NCI-H2107 treated with DMSO at 0.1 percent for 48 hours (cell line): Measurements from ENCODE around the gene TPRX1.
"Not testable (repeated sequence)": the region's sequence is repeated elsewhere in the genome, so short reads cannot be mapped to it uniquely, and the experiment has no call there.

Source experiments
- DNase-seq: peaks from one replicate; lab custom pipeline; 2025; ENCODE audit not compliant: unreplicated experiment; lab: John Stamatoyannopoulos, UW

The TPRX1 gene, protein sequence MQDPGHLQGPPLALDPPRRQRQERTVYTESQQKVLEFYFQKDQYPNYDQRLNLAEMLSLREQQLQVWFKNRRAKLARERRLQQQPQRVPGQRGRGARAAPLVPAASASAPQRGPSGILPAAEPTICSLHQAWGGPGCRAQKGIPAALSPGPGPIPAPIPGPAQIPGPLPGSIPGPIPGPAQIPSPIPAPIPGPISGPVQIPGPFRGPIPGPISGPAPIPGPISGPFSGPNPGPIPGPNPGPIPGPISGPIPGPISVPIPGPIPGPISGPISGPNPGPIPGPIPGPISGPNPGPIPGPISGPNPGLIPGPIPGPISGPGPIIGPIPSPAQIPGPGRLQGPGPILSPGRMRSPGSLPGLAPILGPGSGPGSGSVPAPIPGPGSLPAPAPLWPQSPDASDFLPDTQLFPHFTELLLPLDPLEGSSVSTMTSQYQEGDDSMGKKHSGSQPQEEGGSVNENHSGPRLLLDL

DNA sequence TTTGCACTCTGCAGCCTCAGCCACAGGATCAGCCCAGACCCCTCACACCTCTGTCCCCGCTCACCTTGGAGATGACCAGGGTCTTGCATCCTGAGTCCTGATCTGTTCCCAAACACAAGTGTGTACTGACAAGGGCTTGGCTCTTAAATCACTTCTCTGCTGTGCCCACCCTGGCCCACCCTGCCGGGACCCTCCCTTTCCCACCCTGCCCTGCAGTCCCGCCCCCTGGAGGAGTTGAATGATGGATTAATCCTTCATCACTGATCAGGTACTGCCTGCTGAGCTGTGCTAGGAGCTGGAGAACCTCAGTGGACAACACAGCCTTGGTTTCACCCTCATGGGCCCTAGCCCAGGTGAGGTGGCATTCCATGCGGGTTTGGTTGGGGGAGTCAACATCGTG lies at the start of gene TPRX1:
TPRX1 (minus strand) TSS at position 101 of the 400 bp plus-strand sequence; CDS start at position 89, 12 bp downstream.
- not testable (repeated sequence) for DNase-seq

DNA sequence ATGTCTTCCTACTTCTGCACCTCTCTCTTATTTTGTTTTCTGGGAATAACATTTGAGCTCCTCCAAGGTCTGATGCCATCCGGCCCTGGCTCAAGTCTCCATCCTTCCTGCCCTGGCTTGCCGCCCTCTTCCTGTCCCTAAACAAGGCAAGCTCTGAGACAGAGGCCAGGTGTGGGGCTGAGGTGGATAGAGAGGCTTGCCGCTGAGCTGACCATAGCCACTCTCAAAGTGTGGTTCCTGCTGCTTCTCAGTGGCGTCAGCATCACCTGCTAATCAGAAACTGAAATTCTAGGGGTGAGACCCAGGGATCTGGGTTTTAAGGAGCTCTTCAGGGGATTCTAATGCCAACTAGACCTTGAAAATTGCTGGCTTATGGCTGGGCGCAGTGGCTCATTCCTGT lies 48.7 kb upstream of the TPRX1 start:
- no peak for DNase-seq

DNA sequence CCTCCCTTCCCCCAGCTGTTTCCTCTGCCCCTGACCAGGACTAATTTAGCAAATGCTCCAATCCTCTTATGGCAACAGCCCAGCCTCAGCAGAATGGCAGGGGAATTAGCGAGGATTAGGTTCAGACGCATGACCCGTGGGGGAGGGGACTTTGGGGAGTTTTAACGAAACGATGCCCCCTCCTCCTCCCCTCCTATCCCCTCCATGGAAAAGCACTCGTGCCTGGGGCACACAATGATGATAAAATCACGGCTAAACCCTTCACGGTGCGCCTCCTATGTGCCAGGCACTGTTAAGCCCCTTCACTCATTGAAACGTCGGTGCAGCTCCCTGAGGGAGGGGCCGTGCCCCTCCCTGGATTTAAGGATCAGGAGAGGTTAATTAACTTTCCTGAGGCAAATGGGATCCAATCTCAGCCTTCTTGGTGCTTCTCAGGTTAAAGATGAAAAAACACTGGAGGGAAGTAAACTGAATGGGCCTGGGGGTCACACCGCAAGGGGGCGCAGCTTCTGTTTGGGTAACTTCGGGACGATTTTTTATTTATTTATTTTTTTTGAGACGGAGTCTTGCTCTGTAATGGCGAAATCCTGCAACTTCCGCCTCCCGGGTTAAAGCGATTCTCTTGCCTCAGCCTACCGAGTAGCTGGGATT lies 44.6 kb upstream of the TPRX1 start:
- DNase-seq = no peak

DNA sequence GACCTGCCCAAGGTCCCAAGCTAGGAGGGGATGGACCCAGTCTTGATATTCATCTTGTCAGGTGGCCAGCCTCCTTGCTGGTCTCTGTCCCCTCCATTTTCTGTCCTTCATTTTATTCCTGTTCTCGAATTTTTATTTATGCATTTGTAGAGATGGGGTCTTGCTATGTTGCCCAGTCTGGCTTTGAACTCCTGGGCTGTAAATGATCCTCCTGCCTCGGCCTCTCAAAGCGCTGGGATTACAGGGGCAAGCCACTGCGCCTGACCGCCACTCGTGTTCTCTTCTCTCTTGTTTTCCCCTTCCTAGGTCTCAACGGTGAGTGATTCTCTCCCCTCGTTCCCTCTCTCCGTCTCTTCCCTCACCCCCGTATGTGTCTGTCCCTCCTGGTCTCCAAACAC lies 44.1 kb upstream of the TPRX1 start:
- no peak for DNase-seq

DNA sequence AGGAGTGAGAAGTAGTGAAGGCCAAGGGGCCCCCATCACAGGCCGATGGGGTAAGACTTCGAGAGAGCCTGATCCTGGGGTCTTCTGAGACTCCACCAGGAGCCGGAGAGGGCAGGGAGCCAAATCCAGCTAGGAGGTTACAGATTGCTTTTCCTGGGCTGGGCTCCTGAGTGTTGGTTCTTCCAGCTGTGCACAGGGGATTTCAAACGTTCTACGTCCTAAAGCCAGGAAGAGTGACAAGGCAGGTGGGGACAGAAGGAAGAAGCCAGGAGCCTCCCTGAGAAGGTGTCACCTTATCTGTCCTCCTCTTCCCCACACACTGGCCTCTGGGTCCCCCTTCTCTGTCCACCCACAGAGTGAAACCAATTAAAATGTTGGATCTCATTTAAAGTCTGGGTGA lies 38.6 kb upstream of the TPRX1 start:
- DNase-seq = no peak

DNA sequence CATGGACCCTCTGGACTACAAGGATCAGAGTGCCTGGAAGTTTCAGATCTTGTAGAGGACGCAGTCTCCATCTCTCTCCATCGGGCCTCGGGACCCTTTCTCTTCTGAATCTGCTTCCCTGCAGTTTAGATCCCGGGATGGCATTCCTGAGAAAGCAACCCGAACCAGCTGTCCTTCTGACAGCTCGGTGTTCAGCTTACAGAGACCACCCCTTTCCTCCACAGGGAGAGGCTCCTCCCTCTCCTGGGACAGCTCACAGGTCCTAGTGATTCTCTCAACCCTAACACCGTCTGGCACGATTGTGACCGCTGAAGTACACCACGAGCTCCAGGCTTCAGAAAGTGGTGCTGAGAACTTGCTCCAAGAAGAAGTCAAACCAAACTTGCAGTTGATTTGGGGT lies 35.6 kb upstream of the TPRX1 start:
- DNase-seq = no peak

DNA sequence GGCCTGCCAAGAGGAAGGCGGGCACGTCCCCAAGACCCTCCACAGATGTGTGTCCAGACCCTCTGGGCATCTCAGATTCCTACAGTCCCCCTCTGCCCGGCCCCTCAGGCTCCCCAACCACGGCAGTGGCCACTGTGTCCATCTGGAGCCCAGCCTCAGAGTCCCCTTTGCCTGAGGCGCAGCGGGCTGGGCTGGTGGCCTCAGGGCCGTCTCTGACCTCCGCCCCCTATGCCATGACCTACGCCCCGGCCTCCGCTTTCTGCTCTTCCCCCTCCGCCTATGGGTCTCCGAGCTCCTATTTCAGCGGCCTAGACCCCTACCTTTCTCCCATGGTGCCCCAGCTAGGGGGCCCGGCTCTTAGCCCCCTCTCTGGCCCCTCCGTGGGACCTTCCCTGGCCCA lies 35.1 kb upstream of the TPRX1 start:
- DNase-seq = no peak

DNA sequence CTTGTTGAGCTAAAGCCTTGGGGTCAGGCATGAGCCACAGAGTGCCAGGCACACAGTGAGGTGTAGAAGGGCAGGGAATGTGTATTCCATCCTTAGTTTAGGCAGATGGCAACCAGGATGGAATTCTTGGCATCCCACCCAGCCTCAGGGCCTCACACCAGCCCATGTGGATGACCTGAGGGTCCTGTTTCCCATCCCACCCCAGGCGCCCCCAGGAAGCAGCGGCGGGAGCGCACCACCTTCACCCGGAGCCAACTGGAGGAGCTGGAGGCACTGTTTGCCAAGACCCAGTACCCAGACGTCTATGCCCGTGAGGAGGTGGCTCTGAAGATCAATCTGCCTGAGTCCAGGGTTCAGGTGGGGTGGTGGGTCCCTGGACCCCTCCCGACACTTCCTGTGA lies 31.7 kb upstream of the TPRX1 start:
- DNase-seq = no peak

DNA sequence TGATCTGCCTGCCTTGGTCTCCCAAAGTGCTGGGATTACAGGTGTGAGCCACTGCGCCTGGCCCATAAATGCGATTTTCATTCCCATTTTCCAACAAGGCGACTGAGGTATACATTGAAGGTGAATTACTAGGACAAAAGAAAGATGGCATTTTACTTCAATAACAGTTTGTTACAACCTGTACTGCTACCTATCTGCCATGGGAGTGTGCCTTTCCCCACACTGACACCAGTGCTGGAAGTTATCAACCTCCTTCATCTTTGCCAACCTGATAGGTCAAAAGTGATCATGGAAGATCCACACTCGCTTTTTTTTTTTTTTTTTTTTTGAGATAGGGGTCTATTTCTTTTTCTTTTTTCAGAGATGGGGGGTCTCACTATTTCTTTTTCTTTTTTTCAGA lies 28.4 kb upstream of the TPRX1 start:
- no peak for DNase-seq

DNA sequence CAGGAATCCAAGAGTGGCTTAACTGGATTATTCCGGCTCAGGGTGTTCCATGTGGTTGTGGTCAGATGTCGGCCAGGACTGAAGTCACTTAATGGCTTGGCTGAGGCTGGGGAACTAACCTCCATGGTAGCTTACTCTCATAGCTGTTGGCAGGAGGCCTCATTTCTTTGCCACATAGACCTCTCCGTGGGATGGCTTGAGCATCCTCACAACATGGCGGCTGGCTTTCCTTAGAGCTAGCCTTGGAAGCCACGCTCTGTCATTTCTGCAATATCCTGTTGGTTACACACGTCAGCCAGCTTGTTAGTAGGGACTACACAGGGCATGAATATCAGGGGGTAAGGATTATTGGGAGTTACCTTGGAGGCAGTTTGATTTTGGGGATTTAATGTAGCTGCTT lies 22.4 kb upstream of the TPRX1 start:
- no peak for DNase-seq

DNA sequence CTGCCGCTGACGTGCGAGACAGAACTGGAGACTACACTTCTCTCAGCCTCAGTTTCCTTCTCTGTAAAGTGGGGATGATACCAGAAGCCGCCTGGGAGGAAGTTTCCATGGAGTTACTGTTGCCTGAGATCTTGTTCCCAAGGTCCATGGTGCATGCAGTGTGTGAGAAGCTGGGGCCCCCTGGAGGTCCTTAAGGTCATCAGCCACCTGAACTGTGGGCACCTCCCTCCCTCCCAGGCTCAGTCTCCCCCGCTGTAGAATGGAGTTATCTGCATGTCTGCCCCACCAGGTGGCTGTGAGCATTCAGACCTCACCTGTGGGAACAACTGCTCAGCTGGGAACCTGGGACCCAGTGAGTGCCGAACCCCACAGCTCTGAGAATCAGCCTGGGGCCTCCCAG lies 20.0 kb upstream of the TPRX1 start:
- DNase-seq = no peak

DNA sequence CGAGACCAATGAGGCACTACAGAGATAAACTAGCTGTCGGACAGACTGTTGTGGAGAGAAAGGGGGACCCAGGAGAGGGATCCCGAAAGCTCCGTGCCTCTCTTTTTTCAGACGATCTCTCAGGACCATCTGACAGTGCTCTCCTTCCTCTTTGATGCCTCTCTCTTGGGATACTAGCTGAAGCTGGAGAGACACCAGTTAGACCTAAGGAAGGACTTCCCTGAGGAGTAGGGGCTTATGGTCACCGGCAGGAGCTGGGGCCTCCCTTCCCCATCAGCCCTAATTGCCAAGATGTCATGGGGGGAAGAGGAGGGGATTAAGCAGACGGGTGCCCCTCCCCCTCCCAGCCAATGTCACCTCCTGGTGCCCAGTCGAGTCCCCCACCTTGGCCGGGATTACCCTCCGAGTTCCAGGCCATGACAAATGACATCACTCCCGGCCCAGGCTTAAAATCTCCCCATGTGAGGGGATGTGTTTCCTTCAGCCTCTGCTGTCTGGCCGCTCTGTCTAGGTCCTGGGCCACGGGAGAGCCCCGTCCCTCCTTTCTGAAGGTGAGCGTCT lies 17.2 kb upstream of the TPRX1 start, which contains the start of gene CRX:
CRX (plus strand) TSS at position 478 of the 561 bp plus-strand sequence. CDS start 12,507 bp downstream, outside the sequence.
- DNase-seq = no peak

DNA sequence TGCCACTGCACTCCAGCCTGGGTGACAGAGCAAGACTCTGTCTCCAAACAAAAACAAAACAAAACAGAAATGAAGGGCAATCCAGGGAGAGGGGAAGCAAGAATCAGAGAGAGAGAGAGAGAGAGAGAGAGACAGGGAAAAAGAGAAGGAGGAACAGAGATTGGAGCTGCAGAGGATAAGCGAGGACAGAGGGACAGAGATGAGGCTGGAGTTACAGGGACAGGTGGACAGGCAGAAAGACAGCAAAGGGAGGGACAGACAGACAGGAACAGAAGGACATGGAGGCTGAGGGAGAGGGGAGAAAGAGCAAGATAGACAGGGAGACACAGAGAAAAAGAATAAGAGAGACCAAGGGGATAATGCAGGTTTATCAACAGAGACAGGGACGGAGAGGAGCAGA lies 16.1 kb upstream of the TPRX1 start:
- DNase-seq = no peak

DNA sequence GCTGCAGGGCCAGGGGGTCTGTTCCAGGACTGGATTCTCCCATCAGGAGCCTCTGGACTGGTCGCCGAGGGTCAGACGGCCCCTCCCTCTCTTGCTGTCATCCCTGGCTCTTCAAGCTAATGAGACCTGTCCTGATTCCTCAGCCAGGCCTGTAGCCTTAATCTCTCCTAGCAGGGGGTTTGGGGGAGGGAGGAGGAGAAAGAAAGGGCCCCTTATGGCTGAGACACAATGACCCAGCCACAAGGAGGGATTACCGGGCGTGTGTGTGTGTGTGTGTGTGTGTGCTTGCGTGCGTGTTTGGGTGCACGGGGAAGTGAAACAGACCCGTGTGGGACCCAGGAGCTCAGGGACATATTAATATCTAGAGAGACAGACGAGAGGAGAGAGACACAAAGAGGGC lies 15.5 kb upstream of the TPRX1 start:
- no peak for DNase-seq

DNA sequence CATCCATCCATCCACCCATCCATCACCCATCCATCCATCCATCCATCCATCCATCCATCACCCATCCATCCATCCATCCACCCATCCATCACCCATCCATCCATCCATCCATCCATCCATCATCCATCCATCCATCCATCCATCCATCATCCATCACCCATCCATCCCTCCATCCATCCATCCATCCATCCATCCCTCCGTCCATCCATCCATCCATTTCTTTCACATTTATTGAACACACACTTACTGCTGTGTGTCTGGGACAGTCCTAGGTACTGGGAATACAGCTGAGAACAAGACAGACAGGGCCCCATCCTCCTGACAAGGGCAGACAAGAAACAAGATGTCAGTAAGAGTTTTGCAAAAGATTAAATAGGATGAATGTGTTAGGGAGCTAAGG lies 13.9 kb upstream of the TPRX1 start:
- DNase-seq = not testable (repeated sequence)

DNA sequence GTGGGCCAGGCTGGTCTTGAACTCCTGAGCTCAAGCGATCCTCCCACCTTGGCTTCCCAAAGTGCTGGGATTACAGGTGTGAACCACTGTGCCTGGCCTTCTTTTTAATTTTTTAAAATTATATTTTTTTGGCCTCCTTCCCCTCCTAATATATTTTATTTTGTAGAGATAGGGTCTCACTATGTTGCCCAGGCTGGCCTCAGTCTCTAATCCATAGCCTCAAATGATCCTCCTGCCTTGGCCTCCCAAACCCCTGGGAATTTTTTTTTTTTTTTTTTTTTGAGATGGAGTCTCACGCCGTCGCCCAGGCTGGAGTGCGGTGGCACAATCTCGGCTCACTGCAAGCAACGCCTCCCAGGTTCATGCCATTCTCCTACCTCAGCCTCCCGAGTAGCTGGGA lies 11.9 kb upstream of the TPRX1 start:
- DNase-seq = not testable (repeated sequence)

DNA sequence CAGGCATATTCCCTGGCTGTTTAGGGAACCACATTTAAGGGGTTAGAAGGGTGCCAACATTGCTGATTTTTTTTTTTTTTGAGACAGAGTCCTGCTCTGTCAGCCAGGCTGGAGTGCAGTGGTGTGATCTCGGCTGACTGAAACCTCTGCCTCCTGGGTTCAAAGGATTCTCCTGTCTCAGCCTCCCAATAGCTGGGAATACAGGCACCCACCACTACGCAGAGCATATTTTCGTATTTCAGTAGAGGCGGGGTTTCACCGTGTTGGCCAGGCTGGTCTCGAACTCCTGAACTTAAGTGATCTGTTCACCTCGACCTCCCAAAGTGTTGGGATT lies 9.6 kb upstream of the TPRX1 start:
- no peak for DNase-seq

DNA sequence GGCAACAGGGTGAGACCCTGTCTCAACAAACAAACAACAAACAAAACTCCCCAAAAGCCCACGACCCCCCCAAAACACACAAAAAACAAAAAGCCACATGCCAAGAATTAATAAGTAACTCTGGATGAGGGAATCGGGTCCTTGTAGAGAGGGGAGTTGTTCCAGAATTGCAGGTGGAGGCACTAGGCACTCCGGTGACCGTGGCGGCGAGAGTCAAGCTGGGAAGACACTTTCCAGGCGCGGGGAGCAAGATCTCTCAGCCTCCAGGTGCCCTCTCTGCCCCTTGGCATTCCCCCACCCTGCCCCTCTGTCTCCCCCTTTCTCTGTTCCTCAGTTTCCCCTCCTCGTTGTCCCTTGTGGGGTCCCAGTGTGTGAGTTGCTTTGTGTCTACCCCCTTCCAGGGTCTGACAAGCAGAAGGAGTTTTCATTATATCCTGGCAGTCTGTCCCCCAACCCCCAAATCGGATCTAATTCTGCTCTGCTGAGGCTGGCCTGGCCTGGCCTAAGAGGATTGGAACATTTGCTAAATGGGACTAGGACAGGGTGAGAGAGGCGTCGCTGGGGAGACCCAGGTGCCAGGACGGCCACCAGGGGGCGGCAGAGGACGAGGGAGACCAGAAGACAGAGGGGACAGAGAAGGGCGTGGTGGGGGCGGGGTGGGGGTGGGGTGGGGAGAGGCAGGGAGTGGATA lies 9.1 kb upstream of the TPRX1 start:
- no peak for DNase-seq

DNA sequence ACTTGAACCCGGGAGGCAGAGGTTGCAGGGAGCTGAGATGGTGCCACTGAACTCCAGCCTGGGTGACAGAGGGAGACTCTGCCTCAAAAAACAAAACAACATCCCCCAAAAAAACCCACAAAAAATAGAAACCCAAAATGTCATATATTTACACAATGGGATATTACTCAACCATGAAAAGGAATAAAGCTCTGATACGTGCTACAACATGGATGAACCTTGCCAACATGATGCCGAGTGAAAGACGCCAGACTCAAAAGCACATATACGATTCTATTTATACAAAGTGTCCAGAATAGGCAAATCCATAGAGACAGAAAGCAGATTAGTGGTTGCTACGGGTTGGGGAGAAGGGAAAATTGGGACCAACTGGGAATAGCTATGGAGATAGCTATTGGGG lies 2.1 kb upstream of the TPRX1 start:
- DNase-seq = no peak

DNA sequence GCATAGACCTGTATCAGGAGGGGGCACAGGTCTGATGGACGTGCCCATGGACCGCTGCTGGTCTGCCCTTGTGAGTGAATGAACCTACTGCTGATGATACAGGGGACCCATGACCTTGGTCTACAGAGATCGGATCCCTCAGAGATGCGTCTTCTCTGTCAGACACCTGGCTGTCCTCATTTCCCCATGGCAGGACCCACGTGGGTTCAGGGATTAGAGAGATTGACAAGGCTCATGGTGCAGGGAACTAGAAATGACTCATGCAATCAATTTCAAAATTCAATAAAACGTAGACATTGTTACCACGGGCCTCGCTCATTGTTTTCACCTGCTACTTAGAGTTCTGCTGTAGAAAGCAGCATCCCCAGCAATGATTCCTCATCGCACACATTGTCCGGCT lies 962 bp upstream of the TPRX1 start:
- DNase-seq = no peak

DNA sequence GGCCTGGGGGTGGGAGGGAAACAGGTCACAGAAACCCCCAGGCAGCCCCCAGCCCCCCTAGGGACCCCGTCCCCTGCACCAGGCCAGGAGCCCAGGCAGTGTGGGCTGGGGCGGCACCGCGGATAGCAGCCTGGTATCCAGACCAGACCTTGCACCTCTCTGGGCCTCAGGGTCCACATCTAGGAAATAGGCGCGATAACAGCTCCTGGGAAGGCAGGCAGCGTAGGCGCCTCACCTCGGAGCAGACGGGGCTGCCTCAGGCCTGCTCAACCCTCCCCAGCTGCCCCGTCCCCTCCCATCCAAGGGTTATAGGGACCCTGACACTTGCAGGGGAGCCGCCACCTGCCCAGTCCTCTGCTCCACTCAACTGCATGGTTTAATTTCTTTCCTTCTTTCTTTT lies 680 bp downstream of the TPRX1 start:
- not testable (repeated sequence) for DNase-seq

DNA sequence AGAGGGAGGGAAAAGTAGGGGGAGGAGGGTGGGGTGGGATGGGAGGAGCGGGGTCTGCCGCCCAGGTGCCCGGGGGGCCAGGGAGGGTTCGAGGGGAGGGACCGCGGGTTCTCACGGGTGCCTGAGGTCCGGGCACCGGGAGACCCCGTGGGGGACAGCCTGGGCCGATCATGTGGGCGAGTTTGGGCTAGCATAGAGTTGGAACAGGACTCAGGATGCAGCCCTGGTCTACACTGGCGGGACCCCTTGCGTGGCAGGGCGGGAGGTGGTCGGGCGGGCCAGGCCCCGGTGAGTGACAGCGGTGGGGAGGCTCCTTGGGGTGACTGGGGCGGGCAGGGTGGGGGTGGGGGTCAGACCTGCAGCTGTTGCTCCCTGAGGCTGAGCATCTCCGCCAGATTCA lies 1.2 kb downstream of the TPRX1 start:
- DNase-seq = not testable (repeated sequence)
